ENCODE results near the gene NDUFC1.

GRCh38 chr4:139324620-139325019 is 22.3 kb upstream of the NDUFC1 start:
- TF ChIP-seq, protein P1, sequence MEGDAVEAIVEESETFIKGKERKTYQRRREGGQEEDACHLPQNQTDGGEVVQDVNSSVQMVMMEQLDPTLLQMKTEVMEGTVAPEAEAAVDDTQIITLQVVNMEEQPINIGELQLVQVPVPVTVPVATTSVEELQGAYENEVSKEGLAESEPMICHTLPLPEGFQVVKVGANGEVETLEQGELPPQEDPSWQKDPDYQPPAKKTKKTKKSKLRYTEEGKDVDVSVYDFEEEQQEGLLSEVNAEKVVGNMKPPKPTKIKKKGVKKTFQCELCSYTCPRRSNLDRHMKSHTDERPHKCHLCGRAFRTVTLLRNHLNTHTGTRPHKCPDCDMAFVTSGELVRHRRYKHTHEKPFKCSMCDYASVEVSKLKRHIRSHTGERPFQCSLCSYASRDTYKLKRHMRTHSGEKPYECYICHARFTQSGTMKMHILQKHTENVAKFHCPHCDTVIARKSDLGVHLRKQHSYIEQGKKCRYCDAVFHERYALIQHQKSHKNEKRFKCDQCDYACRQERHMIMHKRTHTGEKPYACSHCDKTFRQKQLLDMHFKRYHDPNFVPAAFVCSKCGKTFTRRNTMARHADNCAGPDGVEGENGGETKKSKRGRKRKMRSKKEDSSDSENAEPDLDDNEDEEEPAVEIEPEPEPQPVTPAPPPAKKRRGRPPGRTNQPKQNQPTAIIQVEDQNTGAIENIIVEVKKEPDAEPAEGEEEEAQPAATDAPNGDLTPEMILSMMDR (IDR thresholded peaks at IDR 0.05; ENCODE audit: low read depth, low read length, missing input control) = no peak
- TF ChIP-seq YY1 (IDR thresholded peaks at IDR 0.05) (no peak), SP1 (IDR thresholded peaks at IDR 0.05) (no peak), HNF4G (IDR thresholded peaks at IDR 0.05) (no peak), RXRA (IDR thresholded peaks at IDR 0.05) (no peak), ZBTB33 (IDR thresholded peaks at IDR 0.05) (no peak), RAD21 (IDR thresholded peaks at IDR 0.05) (no peak), TAF1 (conservative IDR thresholded peaks at IDR 0.05) (no peak), JUND (IDR thresholded peaks at IDR 0.05) (no peak), GABPA (IDR thresholded peaks at IDR 0.05 in 1 of 2, conservative IDR thresholded peaks at IDR 0.05 in 1 of 2) (no peak), HNF4A (conservative IDR thresholded peaks at IDR 0.05) (no peak), FOXA1 (IDR thresholded peaks at IDR 0.05) (no peak)
- TF ChIP-seq, protein P2, sequence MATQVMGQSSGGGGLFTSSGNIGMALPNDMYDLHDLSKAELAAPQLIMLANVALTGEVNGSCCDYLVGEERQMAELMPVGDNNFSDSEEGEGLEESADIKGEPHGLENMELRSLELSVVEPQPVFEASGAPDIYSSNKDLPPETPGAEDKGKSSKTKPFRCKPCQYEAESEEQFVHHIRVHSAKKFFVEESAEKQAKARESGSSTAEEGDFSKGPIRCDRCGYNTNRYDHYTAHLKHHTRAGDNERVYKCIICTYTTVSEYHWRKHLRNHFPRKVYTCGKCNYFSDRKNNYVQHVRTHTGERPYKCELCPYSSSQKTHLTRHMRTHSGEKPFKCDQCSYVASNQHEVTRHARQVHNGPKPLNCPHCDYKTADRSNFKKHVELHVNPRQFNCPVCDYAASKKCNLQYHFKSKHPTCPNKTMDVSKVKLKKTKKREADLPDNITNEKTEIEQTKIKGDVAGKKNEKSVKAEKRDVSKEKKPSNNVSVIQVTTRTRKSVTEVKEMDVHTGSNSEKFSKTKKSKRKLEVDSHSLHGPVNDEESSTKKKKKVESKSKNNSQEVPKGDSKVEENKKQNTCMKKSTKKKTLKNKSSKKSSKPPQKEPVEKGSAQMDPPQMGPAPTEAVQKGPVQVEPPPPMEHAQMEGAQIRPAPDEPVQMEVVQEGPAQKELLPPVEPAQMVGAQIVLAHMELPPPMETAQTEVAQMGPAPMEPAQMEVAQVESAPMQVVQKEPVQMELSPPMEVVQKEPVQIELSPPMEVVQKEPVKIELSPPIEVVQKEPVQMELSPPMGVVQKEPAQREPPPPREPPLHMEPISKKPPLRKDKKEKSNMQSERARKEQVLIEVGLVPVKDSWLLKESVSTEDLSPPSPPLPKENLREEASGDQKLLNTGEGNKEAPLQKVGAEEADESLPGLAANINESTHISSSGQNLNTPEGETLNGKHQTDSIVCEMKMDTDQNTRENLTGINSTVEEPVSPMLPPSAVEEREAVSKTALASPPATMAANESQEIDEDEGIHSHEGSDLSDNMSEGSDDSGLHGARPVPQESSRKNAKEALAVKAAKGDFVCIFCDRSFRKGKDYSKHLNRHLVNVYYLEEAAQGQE (IDR thresholded peaks at IDR 0.05) = no peak

All from liver (tissue), 3 donors.